Stimulated activated CD8-positive, alpha-beta memory T cell treated with anti-CD3 and anti-CD28 coated beads, Interleukin-4, amount 100 ng/mL, for 24 hours (primary cell): Measurements from ENCODE around the gene ZCWPW1.

Source experiments
- DNase-seq: peaks from one replicate; pipeline ENCODE4 v3.0.0-alpha.2; 2020; ENCODE audit warnings: low read depth

Gene ZCWPW1

DNA sequence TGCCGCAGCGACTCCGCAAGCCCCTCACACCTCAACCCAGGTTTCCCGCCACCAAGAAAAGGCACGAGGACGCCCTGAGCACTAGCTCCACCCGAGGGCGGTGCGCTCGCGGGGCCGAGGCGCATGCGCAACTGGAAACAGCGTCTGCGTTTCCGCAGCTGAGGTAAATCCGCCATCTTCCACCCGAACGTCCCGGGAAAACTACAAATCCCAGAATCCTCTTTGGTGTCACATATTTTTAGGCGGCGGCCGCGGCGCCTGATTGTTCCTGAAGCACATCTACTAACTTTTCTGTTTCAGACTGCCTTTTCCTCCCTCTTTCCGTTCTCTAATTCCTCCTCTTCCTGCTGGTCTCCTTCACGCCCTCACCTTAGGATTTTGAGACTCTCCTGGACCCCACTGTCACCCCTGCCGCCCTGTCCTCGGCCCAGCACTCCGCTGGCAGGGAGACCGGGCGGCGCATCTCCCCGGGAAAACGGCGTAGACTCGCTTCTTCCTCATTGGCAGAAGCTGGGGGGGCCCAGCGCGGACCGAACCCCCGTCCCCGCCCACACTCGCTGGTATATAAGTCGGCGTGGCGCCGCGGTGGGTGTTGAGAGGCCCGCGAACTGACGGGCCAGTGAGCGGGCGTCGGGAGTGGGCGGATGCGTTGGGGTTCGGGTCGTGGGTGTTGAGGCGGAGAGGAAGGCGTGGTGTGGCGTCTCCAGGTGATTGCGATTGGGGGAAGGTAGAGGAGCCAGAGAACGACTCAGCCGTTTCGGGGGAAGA lies at the start of gene ZCWPW1:
TSS of gene ZCWPW1 (minus strand) at position 505 of the 768 bp plus-strand sequence. CDS start 8,054 bp downstream, outside the sequence.
- DNase-seq: peak; percentile 94

GRCh38 chr7:100477871-100478267 lies 49.4 kb upstream of the ZCWPW1 start:
- no peak for DNase-seq

DNA sequence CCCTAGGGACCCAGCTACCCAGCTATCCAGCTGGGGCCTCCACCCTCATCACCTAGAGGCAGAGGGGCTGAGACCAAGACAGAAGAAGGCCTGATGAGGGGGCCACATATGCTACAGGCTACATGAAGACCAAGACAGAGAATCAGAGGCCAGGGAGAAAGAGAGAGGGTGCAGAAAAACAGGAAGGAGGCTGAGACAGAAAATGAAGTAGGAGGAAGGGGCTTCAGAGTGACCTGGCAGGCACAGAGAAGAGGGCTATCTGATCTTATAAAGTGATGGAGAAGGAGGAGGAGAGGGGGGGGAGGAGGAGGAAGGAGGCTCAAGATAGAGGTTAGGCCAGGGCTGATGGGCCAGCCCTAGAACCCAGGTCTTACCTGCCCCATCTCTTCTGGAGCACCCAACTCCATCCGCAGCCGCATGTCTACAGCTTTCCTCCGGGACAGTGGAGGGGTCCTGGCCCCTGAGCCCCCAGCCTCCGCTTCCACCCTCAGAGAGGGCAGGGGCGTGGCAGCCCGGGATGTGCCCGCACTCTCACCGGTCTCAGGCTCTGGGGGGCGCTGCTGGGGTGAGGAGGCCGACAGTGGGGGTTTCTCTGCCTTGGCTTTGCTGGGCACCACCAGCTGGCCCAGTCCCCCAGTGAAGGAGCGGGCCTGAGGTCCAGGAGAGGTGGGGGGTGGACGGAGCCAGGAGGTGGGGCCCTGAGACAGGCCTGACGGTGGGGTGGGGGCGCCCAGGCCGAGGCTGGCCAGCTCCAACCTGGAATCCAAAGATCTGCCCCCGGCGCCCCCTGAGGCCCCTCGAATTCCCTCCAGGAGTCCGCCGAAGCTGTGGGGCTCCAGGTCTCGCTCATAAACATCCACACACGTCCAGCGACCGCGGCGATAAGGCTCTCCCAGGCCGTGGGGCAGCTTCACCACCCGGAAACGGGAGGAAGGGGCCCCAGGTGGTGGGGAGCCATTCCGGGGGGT lies 48.7 kb upstream of the ZCWPW1 start:
- DNase-seq: no peak

DNA sequence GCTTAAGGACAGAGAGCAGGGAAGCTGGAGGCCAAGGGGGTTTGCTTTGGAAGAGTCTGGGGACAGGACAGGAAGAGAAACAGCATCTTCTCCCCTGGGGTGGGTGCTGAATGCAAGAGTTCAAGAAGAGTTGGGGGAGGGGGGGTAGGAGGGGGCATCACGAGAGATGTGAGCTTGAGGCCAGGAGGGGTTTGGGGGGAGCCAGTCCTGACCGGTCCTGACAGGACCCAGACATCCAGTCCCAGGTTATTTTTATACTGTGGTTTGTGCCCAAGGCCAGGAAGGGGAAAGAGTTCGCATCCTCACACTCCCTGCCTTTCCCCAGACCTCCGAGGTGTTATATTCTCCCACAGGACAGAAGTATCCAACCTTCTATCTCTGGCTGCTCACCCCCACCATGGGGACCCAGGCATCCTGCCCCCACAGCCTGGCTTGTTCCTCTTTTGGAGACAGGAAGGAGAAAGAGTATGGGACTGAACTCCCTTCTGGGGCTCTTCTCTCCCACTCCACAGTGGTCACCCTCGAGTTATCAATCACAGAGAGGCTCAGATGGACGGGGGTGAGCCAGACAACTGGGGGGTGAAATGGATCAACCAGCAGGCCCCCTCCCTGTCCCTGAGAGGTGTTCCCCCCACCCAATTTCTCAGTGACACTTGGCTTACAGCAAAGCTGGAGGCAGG lies 47.7 kb upstream of the ZCWPW1 start:
- no peak for DNase-seq

- no peak for DNase-seq
Measured at GRCh38 chr7:100475549-100475948, 47.0 kb upstream of the ZCWPW1 start.

- DNase-seq: no peak
Measured at GRCh38 chr7:100472854-100473499, 44.5 kb upstream of the ZCWPW1 start.

DNA sequence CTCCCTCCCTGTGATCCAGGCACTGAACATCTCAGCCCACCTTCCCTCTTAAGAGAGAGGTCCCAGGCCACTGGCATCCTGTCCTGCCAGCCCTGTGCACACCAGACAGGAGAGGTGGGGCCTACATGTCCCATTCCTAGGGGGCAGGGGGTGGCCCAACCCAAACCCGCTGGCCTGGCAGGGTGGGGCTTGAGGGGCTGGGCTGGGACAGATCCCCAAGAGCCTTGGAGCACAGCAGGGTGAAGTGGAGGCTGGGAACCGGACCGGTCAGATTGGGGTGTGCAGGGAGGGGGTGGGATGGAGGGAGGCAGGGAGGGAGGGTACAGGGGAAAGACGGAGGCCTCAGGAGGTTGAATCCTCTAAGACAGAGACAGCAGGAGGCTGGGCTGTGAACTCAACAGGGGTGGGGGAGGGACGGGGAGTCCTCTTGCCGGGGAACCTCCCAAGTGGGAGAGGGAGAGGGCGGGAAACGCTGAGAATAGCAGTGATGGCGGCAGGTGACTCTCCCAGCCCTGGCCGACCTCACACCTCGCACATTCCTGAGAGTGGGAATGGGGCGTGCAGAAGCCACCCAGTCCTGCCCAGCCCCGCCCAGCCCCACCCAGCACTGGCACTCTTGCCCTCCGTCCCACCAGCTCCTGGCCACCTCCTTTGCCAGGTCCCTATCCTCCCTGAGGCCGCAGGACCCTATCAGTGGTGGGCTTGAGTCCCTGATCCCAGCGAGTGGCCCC lies 43.8 kb upstream of the ZCWPW1 start:
- DNase-seq: no peak

- no peak for DNase-seq
Measured at GRCh38 chr7:100471021-100471420, 42.5 kb upstream of the ZCWPW1 start.

DNA sequence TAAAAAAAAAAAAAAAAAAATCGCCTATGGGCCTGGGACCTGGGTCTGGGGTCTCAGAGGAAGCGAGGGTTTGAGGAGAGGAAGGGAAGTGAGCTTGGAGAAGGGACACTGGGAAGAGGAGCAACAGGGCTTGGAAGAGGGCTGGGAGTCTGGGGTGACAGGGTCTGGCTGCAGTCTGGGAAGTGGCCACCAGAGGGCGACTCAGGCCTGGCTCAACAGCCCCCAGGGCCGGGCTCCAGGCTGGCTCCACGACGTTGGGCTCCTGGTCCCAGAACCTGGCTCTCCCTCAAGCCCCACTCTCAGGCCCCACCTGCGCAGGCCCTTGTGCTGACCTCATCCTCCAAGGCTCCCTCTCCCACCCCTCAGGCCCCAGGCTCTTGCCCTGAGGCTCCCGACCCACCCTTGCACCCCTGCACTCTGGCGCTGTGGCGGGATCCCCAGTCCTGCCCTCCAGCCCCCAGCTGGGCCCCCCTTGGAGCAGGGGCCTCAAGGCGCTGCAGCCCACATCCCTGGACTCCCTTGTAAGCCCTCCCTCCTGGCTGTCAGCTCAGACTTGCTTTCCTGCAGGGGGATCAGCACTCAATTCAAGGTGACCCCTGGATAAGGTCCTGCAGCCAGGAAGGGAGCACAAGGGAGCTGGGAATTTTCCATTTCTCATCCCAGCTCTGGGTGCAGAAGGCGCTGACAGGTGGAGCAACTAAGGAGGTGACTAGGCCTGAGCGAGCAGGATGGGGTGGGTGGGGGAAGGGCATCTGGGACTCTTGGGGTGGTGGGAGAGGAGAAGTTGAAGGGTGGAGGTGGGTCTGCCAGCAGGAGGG lies 40.9 kb upstream of the ZCWPW1 start:
- peak; percentile 76 for DNase-seq

DNA sequence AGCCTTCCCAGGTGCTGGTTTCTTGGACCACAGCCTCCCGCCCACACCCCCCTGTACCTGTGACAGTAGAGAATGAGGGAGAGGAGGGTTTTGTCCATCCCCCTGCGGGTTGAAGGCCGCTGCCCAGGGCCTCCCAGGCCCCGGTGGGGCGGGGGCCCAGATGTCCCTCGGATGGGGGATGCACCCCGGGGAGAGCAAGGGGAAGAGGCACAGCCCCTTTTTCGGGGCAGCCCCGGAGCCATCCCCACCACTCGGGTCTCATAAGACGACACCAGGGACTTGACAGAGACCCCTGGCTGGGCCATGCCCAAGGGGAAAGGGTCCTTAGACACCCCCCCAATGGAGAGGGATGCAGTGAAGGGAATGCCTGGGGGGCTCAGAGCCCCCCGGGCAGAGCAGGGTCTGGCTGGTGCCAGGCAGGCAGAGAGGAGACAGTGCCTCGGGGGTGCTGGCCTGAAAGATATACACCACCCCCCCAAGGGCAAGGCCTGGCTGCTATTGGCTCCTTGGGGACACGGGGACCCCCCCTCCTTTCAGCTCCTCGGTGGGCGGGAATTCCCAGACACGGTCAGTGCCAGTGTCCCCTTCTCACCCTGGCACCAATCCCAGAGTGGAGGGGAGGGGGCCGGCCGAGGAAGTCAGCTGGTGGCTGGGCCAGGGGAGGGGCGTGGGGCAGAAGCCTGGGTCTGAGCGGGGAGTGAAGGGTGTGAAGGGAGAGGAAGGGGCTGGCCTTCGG lies 39.3 kb upstream of the ZCWPW1 start:
- no peak for DNase-seq

DNA sequence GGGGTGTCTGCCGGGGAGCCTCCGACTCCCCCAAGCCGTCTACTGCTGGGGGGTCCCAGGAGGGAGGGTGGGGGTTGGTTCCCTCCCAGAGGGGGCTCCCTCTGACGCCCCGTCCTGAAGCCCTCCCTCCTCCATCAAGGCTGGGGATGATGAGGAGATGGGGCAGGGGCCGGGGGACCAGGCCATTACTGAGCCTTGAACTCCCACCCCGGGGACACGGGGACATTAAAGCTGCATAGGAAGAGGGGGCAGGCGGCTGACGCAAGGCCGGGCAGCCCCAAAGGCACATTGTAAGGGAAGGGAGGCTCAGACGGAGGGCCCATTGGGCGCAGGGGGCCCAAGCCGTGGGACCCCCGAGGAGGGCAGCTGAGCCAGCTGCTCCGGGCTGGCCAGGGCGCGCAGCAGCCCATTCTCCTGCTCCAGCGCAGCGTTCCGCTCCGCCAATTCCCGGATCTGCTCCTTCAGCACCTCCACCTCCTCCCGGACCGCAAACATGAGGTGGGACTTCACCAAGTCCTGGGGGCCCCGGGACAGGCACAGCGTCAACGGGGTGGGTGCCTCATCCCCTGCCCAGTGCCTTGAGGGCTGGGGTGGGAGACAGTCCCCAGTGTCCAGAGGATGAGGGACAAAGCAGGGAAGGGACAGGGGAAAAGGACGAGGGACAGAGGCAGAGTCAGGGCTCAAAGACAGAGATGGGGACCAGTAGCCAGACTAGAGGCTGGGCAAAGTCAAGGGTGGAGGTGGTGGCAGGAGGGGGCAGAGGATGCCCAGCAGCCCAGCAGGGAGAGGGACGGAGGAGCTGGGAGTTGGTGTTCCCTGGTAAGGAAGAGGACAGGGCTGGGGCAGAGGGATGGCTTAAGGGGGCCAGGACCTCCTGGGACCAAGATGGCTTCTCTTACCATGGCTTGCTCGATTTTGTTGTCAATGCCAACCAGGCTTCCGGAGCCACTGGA lies 38.4 kb upstream of the ZCWPW1 start:
- no peak for DNase-seq

DNA sequence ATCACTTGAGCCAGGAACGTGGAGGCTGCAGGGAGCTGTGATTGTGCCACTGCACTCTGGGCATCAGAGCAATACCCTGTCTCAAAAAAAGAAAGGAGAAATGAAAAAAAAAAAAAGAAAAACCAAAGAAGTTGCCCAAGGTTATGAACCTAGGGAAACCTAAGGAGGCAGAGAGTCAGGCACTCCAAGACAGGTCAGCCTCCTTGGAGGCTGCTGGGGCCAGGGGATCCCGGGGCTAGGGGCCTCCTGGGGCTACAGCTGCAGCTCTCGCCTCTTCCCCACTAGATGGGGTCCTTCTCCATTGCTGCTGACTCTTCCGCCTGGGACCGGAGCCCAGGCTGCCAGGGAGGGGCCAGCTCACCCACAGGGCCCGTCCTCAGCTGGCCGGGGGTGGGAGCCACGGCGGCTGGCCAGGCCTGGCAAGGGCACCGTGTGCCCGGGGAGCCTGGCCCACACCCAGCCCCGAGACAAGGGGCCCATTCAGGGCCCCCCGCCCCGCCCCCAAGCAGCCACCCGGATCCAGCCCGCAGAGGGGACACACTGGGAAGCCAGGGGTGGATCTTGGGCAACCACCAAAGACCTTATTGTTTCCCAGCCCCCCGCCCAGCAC lies 37.3 kb upstream of the ZCWPW1 start:
- DNase-seq: no peak

GRCh38 chr7:100465299-100465698 lies 36.8 kb upstream of the ZCWPW1 start:
- DNase-seq: no peak

GRCh38 chr7:100464791-100465190 lies 36.3 kb upstream of the ZCWPW1 start:
- no peak for DNase-seq

DNA sequence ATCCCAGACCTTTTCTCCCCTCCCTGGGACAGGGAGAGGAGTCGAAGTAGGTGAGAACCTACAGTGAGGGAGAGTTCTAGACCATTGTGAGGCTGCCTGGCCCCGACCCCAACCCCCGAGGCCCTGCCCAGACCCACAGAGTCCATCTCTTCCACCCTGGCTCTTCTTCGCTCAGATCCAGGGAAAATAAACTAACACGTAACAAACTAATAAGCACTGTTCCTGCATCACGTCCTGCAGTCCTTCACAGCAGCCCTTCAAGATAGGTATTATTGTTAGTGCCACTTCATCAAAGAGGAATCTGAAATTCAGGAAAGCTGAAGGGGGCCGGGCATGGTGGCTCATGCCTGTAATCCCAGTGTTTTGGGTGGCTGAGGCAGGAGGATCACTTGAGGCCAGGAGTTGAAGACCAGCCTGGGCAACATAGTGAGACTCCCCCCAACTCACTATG lies 35.7 kb upstream of the ZCWPW1 start, which contains the start of gene SPACDR:
TSS of gene SPACDR (minus strand) at position 51 of the 451 bp plus-strand sequence. CDS start 235 bp downstream, outside the sequence.
- no peak for DNase-seq

DNA sequence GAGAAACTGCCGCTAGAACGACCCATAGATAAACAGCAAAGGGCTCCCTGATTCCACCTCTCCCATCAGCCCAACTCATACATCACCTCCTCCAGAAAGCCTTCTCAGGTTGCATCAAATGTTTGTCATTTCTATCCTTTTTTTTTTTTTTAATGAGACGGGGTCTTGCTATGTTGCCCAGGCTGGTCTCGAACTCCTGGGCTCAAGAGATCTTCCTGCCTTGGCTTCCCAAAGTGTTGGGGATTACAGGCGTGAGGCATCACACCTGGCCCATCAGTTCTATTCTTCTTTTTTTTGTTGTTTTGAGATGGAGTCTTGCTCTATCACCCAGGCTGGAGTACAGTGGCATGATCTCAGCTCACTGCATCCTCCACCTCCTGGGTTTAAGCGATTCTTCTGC lies 28.5 kb upstream of the ZCWPW1 start:
- DNase-seq: no peak

DNA sequence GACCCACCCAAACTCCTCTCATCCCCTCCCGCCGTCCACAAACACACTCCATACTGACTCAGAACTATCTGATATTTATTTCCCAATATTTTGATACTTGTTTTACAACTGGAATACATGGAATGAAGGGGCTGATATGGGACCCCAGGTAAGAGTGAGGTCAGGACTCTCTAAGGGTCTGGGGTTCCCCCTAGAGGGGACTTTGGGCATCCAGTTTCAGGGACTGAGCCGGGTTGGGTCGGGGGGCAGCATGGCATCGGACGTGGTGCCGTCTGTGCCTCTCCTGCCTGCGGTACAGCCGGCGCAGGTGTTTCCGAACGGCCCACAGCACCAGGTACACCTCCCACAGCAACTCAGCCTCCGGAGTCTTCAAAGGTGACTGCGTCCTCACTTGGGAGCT lies 28.1 kb upstream of the ZCWPW1 start:
- no peak for DNase-seq

- no peak for DNase-seq
Measured at GRCh38 chr7:100455206-100455605, 26.7 kb upstream of the ZCWPW1 start.
